Fibroblast of skin of left quadriceps (primary cell): Measurements from ENCODE around the gene CRLF1.
"Not testable (repeated sequence)": the region's sequence is repeated elsewhere in the genome, so short reads cannot be mapped to it uniquely, and the experiment has no call there.

Source experiments
- DNase-seq, 2 experiments: peaks; one replicate each; pipeline ENCODE4 v3.0.0-alpha.2; 2013; ENCODE audit warnings: low read depth in 2 of 2

Gene CRLF1

GRCh38 chr19:18608805-18609716 is 2.5 kb upstream of the CRLF1 start:
- no peak for DNase-seq

GRCh38 chr19:18608102-18608804 is 1.7 kb upstream of the CRLF1 start:
- DNase-seq: no peak

- no peak for DNase-seq
Observed at GRCh38 chr19:18607226-18608101, 865 bp upstream of the CRLF1 start.

- DNase-seq: no peak
Observed at GRCh38 chr19:18605546-18606280, 886 bp downstream of the CRLF1 start.

- DNase-seq: no peak
Observed at GRCh38 chr19:18605196-18605545, 1.4 kb downstream of the CRLF1 start.

- no peak for DNase-seq
Observed at GRCh38 chr19:18604820-18605159, 1.8 kb downstream of the CRLF1 start.

- no peak for DNase-seq
Observed at GRCh38 chr19:18603958-18604819, 2.4 kb downstream of the CRLF1 start.

- no peak for DNase-seq
Observed at GRCh38 chr19:18603255-18603957, 3.2 kb downstream of the CRLF1 start.

- DNase-seq: no peak
Observed at GRCh38 chr19:18601875-18602274, 4.7 kb downstream of the CRLF1 start.

GRCh38 chr19:18600692-18601397 is 5.8 kb downstream of the CRLF1 start:
- not testable (repeated sequence) for DNase-seq

- no peak for DNase-seq
Observed at GRCh38 chr19:18599485-18599884, 7.1 kb downstream of the CRLF1 start.

GRCh38 chr19:18597809-18598660 is 8.6 kb downstream of the CRLF1 start:
- no peak for DNase-seq

GRCh38 chr19:18596752-18597157 is 9.8 kb downstream of the CRLF1 start:
- DNase-seq: no peak

GRCh38 chr19:18595475-18595874 is 11.1 kb downstream of the CRLF1 start:
- no peak for DNase-seq

- DNase-seq: no peak
Observed at GRCh38 chr19:18594824-18595373, 11.7 kb downstream of the CRLF1 start.

- peak; percentile 34 to 45 for DNase-seq
Observed at GRCh38 chr19:18594096-18594823, 12.3 kb downstream of the CRLF1 start.

- DNase-seq: no peak
Observed at GRCh38 chr19:18593367-18594095, 13.1 kb downstream of the CRLF1 start.
